DMS53 treated with DMSO at 0.1 percent for 48 hours (cell line): Measurements from ENCODE around the gene STXBP4.

Experiments used
- DNase-seq: peaks from one replicate; lab custom pipeline; 2025; ENCODE audit not compliant: unreplicated experiment; lab: John Stamatoyannopoulos, UW

STXBP4 gene

DNA sequence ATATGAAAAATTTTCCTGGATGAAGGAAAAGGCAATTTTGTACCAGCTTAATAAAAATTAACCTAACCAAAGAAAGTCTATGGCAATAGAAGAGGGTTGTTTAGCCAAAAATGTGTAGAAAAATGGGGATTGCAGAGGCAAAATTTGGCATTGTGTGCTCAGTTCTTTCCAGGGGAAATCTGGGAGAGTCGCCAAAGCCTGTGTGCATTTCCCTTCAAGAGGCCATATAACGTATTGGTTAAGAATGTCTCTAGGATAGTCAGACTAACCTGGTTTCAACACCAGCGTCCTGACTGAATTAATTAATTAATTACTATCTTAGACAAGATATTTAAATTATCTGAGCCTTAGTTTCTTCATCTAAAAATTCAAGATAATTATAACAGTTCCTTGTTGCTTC is 251.4 kb downstream of the STXBP4 start:
- no peak for DNase-seq
